ENCODE measurements around the gene MATK.

Gene MATK

GRCh38 chr19:3796358-3796757, 10.2 kb upstream of the MATK start:
- TF ChIP-seq, protein P1, sequence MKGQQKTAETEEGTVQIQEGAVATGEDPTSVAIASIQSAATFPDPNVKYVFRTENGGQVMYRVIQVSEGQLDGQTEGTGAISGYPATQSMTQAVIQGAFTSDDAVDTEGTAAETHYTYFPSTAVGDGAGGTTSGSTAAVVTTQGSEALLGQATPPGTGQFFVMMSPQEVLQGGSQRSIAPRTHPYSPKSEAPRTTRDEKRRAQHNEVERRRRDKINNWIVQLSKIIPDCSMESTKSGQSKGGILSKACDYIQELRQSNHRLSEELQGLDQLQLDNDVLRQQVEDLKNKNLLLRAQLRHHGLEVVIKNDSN (IDR thresholded peaks at IDR 0.05) = no peak
- TF ChIP-seq FOXM1 (IDR thresholded peaks at IDR 0.05; ENCODE audit: borderline replicate concordance, low read depth) (no peak), CREB1 (IDR thresholded peaks at IDR 0.05; ENCODE audit: low read depth) (no peak), NFIC (IDR thresholded peaks at IDR 0.05) (no peak), EP300 (IDR thresholded peaks at IDR 0.05; ENCODE audit: borderline replicate concordance) (no peak), YY1 (IDR thresholded peaks at IDR 0.05; ENCODE audit: low read depth) (no peak), EGR1 (IDR thresholded peaks at IDR 0.05) (no peak), TAF1 (IDR thresholded peaks at IDR 0.05; ENCODE audit: low read depth) (no peak), RAD21 (IDR thresholded peaks at IDR 0.05; ENCODE audit: low read depth) (no peak)
- TF ChIP-seq, protein P2, sequence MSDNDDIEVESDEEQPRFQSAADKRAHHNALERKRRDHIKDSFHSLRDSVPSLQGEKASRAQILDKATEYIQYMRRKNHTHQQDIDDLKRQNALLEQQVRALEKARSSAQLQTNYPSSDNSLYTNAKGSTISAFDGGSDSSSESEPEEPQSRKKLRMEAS (IDR thresholded peaks at IDR 0.05) = no peak

DNA sequence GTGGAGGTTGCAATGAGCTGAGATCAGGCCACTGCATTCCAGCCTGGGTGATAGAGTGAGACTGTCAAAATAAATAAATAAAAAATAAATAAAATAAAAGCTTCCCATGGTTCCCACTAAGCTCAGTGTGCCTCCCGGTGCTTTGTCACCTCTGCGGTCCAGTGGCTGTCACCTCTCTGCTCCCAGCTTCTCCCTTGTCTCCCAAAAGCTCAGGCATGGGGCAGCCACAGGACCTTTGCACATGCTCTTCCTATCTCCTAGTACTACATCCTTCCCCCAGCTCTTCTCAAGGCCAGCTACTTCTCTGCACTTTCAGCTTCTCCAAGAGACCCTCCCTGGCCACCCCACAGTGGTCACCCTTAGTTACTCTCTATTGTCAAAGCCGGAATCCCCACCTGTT, 7.6 kb upstream of the MATK start:
- no peak for TF ChIP-seq EGR1 (IDR thresholded peaks at IDR 0.05)
- no peak for TF ChIP-seq FOXM1 (IDR thresholded peaks at IDR 0.05; ENCODE audit: borderline replicate concordance, low read depth)
- no peak for TF ChIP-seq TAF1 (IDR thresholded peaks at IDR 0.05; ENCODE audit: low read depth)
- no peak for TF ChIP-seq NFIC (IDR thresholded peaks at IDR 0.05)
- TF ChIP-seq, protein P1 (IDR thresholded peaks at IDR 0.05) = no peak
- no peak for TF ChIP-seq RAD21 (IDR thresholded peaks at IDR 0.05; ENCODE audit: low read depth)
- TF ChIP-seq EP300 (IDR thresholded peaks at IDR 0.05; ENCODE audit: borderline replicate concordance) = no peak
- no peak for TF ChIP-seq TEAD4 (IDR thresholded peaks at IDR 0.05)
- no peak for TF ChIP-seq CEBPB (IDR thresholded peaks at IDR 0.05)
- TF ChIP-seq, protein P3, sequence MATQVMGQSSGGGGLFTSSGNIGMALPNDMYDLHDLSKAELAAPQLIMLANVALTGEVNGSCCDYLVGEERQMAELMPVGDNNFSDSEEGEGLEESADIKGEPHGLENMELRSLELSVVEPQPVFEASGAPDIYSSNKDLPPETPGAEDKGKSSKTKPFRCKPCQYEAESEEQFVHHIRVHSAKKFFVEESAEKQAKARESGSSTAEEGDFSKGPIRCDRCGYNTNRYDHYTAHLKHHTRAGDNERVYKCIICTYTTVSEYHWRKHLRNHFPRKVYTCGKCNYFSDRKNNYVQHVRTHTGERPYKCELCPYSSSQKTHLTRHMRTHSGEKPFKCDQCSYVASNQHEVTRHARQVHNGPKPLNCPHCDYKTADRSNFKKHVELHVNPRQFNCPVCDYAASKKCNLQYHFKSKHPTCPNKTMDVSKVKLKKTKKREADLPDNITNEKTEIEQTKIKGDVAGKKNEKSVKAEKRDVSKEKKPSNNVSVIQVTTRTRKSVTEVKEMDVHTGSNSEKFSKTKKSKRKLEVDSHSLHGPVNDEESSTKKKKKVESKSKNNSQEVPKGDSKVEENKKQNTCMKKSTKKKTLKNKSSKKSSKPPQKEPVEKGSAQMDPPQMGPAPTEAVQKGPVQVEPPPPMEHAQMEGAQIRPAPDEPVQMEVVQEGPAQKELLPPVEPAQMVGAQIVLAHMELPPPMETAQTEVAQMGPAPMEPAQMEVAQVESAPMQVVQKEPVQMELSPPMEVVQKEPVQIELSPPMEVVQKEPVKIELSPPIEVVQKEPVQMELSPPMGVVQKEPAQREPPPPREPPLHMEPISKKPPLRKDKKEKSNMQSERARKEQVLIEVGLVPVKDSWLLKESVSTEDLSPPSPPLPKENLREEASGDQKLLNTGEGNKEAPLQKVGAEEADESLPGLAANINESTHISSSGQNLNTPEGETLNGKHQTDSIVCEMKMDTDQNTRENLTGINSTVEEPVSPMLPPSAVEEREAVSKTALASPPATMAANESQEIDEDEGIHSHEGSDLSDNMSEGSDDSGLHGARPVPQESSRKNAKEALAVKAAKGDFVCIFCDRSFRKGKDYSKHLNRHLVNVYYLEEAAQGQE (IDR thresholded peaks at IDR 0.05; ENCODE audit: low read depth) = no peak
- no peak for TF ChIP-seq ZBTB7A (IDR thresholded peaks at IDR 0.05; ENCODE audit: low read depth)
- TF ChIP-seq TCF12 (IDR thresholded peaks at IDR 0.05; ENCODE audit: low read depth) = no peak
- TF ChIP-seq, protein P2 (IDR thresholded peaks at IDR 0.05) = no peak
- TF ChIP-seq CREB1 (IDR thresholded peaks at IDR 0.05; ENCODE audit: low read depth) = no peak
- no peak for TF ChIP-seq YY1 (IDR thresholded peaks at IDR 0.05; ENCODE audit: low read depth)

DNA sequence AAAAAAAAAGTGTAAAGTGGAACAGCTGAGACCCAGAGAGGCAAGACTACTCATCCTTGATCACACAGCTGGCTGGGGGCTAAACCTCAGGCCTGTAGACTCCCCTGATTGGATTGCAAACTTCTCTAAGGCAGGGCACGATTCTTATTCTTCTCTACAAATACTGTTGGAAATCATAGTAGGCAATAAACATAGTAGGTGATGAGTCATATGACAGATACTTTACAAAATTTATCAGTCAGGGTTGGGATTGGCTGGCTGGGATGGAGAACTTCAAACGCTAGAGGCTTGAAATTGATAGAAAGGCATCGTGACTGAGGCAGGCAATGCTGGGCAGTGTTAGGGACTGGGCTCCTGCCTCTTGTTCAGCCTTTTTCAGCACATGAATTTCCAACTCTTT, 5.9 kb upstream of the MATK start:
- TF ChIP-seq, protein P1 (IDR thresholded peaks at IDR 0.05) = no peak
- TF ChIP-seq ZBTB7A (IDR thresholded peaks at IDR 0.05; ENCODE audit: low read depth) (no peak), EGR1 (IDR thresholded peaks at IDR 0.05) (no peak), NFIC (IDR thresholded peaks at IDR 0.05) (no peak), FOXM1 (IDR thresholded peaks at IDR 0.05; ENCODE audit: borderline replicate concordance, low read depth) (no peak), EP300 (IDR thresholded peaks at IDR 0.05; ENCODE audit: borderline replicate concordance) (no peak), TCF12 (IDR thresholded peaks at IDR 0.05; ENCODE audit: low read depth) (no peak), TEAD4 (IDR thresholded peaks at IDR 0.05) (no peak), CREB1 (IDR thresholded peaks at IDR 0.05; ENCODE audit: low read depth) (no peak), CEBPB (IDR thresholded peaks at IDR 0.05) (no peak)
- TF ChIP-seq, protein P3 (IDR thresholded peaks at IDR 0.05; ENCODE audit: low read depth) = no peak
- TF ChIP-seq, protein P2 (IDR thresholded peaks at IDR 0.05) = no peak

DNA sequence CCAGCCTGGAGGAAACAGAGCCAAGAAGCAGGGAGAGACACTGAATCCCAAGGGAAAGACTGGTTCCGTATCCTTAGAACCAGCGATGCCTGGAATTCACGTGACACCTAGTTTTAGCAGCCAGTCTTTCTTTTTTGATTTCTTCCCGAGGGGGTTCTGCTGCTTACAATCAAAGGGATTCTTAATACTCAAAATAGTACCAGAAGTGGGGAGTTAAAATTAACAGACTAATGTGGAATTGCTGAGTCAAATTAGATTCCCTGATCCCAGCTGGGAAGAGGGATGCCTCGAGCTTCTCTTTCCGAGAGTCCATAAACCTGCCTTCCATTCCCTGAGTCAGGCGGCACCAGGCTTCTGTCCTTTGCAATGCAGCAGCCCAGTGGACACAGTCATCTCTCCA, 4.8 kb upstream of the MATK start:
- TF ChIP-seq YY1 (IDR thresholded peaks at IDR 0.05; ENCODE audit: low read depth) = no peak
- no peak for TF ChIP-seq EP300 (IDR thresholded peaks at IDR 0.05; ENCODE audit: borderline replicate concordance)
- TF ChIP-seq EGR1 (IDR thresholded peaks at IDR 0.05) = no peak
- no peak for TF ChIP-seq TAF1 (IDR thresholded peaks at IDR 0.05; ENCODE audit: low read depth)
- TF ChIP-seq FOXM1 (IDR thresholded peaks at IDR 0.05; ENCODE audit: borderline replicate concordance, low read depth) = no peak
- TF ChIP-seq, protein P3 (IDR thresholded peaks at IDR 0.05; ENCODE audit: low read depth) = no peak
- TF ChIP-seq, protein P1 (IDR thresholded peaks at IDR 0.05) = no peak
- no peak for TF ChIP-seq ZBTB7A (IDR thresholded peaks at IDR 0.05; ENCODE audit: low read depth)
- no peak for TF ChIP-seq TCF12 (IDR thresholded peaks at IDR 0.05; ENCODE audit: low read depth)
- no peak for TF ChIP-seq CREB1 (IDR thresholded peaks at IDR 0.05; ENCODE audit: low read depth)
- TF ChIP-seq RAD21 (IDR thresholded peaks at IDR 0.05; ENCODE audit: low read depth) = no peak
